Activated gamma-delta T cell (primary cell): ENCODE measurements around the gene RYR2.

ENCODE experiments used
- DNase-seq: peaks from one replicate; lab custom pipeline; 2025; lab: John Stamatoyannopoulos, UW

RYR2 gene

DNA sequence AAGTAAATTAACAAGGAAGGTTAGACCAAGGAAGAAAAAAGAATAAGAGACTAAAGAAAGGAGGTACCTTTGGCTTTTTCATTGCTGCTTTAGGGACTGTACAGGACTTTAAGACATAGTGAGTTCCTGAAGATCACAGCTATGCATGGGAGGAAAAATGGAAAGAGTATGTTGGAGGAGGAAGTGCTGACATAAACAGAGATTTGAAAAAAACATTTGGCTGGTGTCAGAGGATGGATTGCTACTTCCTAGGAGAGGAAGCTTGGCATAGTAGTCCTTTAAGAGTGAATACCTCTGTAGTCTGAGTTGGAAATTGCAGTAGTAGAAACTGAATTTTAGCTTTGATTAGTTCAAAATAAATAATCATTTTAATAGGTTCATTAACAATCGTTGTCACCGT is 398.4 kb downstream of the RYR2 start:
- no peak for DNase-seq

DNA sequence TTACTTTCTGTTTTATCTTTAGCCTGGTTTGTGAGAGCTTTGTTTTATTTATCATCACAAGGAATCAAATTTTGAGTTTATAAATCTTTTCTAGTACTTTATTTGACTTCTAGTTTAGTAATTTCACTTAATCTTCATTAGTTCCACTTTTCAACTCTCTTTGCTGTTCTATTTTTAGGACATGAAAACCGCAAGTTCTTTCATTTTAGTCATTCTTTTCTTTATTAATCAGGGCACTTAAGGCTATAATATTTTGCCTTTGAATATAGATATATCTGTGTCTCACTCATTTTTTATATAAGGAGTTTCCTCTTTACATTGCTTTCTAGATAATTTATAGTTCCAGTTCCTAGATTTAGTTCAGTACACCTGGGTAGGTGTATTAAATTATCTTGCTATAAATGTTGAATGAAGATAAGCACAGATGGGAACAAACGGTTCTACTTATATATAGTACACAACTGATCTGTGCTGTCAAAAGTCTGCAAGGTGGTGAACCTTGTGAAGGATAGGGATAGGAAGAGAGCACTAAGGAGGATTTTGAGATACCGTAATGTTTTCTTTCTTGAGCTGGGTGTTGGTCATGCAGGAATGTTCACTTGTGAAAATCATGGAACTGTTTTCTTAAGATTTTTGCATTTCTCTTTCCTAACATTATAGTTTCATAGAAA is 402.3 kb downstream of the RYR2 start:
- no peak for DNase-seq

DNA sequence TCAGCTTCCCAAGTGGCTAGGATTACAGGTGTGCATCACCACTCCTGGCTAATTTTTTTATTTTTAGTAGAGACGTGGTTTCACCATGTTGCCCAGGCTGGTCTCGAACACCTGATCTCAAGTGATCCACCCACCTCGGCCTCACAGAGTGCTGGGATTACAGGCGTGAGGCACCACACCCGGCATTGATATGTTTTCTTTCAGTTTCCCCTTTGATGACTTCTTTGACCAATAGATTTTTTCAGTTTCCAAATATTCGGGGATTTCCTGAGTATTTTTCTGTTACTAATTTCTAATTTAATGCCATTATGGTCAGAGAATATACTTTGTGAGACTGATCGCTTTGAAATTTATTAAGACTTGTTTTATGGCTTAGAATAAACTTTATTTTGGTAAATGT is 406.1 kb downstream of the RYR2 start:
- DNase-seq, result no peak

DNA sequence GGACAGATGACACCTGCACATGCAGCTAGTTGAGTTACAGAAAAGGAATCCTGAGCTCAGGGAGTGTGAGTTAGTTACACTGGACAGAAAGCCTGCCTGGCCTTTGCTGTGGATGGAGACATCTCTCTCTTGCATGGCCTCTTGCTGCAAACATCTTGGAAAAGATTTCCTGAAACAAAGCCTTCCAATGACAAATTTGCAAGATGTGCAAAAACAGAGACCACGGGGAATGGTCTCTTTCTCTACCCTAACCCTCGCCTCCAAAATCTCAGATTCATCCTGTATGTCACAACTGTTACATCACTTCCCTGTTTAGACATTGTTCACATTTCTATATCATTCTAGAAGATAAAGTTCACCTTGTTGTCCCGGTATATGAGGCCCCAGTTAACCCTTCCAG is 415.6 kb downstream of the RYR2 start:
- no peak for DNase-seq

DNA sequence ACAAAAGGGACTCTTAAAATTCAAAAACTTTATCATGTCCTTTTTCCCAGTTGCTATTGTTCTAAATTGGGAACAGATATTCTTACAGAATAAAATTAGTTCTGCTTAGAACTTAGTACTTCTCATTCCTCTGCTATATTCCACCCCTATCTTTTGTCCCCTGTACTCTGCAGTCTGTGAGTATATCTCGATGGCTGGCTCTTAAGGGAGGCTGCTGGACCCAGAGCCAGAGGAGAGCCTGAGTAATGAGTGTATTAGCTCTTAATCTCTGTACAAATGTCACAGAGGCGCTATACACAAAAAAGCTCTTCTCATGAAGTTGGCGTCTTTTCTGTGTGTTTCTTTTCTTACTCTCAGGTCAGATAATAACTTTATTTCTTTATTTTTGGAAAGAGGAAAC is 425.3 kb downstream of the RYR2 start:
- no peak for DNase-seq

DNA sequence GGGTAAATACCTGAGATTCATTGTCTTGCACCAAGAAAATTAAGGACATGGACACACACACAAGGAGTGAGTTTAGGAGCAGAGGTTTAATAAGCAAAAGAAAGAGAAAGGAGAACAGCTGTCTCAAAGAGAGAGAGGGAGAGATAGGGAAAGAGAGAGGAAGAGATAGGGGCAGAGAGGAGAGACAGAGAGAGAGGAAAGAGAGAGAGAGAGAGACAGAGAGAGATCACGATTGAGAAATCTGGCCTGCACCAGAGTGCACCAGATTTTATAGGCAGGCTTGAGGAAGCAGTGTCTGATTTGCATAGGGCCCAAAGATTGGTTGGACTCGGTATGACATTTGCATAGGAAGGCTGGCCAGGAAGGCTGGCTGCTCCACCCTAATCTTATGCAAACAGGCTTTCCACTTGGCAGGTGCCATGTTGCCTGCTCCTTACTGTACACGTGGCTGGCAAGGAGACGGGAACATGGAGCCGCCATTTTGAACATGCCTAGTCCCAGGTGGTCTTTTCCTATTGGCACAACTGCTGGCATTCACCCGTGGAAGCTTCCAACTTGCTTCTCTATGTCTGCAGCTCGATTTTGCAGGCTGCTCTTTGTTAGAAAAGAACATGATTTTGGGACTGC is 428.8 kb downstream of the RYR2 start:
- no peak for DNase-seq

DNA sequence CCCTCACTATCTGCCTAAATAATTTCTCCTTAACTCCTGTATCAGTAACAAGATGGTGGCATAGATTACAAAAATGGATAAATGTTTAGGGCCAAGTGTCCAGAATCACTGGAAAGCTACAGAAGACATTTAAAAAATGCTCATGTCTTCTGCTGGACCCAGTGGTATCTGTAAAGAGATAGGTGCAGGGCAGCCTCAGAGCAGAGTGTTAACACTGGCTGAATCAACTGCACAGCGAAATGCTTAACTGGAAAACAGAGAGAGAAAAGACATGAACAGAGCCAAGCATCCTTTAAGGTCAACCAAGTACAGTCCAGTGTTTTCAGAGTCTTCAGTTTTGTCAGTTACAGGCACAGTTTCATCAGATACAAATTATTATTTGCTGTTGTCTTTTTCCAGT is 429.4 kb downstream of the RYR2 start:
- no peak for DNase-seq

DNA sequence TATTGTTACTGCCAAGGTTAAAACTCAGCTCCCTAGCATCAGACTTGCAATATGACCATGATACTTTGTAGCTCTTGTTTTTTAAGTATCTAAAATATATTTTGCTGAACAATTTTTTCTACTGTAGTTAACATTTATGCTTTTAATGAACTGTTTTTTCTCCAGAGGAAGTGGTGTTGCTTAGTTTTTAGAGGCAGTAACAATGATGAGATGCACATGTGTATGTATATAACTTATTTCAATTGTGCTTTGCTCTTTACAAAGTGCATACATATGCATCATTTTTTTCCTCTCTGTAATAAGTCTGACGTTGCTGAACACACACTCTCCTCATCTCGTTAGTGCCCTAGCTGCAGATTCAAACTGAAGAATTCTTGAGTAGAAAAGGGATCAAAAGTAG is 430.0 kb downstream of the RYR2 start:
- DNase-seq, result no peak

DNA sequence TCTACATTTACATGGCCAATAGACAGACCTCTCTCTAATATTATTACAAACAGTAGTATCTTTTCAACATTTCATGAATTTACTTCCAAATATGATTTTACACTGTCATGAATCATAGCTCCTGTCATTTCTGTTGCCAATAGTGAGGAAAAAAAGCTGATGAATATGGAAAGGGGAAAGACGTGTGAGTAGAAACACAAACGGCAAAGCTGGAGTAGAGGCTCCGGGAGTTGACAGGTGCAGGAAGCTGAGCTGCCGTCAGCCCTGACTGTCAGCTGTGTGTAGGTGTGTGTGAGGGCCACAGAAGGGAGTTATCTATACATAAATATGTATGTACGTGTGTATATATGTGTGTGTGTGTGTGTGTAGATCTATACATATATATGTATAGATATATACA is 431.9 kb downstream of the RYR2 start:
- DNase-seq, result no peak

DNA sequence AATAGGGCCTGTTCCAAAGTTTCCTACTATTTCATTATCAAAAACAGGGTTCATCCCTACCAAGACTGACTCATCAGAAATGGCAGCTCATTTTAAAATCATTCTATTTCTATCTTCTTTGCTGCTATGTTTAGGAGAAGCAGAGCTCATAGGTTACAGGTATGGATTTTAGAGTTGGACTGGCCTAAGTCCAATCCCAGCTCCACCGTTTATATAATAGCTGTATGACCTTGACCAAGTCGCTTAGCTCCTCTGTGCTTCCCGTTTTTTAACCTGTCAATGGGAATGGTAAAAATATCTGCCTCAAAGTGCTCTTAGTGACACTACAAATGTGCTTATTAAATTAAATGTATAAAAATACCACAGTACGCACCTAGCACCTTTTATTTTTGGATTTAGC is 436.1 kb downstream of the RYR2 start:
- no peak for DNase-seq

DNA sequence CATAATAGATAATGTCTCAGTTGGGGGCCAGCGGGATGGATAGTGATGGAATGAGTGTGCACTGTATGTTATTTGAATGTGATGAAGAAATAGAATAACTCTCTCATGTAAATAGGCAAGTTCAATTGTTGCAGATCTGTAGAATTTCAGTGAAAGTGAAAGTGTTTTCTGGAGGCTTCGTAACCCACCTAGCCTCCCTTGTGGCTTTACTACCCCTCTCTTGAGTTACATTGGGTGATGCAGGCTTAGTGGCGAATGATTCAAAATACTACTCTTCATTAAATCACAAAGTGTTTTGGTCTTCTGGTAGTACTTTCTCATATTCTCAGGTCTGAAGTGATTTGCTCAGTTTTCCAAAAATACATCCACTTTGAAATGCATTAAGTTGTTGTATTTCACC is 436.9 kb downstream of the RYR2 start:
- no peak for DNase-seq

DNA sequence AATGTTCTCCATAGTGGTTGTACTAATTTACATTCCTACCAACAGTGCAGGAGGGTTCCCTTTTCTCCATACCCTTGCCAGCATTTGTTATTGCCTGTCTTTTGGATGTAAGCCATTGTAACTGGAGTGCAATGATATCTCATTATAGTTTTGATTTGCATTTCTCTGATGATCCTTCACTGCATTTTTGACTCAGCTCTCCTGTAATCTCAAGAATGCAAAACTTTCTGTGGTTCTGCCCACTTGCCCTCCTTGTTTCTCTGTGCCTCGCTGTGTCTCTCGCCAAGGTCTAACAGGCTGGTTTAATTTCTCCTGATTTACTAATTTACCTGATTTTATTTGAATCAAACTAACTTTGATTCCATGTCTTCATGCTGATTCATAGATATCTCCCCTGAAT is 440.8 kb downstream of the RYR2 start:
- no peak for DNase-seq

DNA sequence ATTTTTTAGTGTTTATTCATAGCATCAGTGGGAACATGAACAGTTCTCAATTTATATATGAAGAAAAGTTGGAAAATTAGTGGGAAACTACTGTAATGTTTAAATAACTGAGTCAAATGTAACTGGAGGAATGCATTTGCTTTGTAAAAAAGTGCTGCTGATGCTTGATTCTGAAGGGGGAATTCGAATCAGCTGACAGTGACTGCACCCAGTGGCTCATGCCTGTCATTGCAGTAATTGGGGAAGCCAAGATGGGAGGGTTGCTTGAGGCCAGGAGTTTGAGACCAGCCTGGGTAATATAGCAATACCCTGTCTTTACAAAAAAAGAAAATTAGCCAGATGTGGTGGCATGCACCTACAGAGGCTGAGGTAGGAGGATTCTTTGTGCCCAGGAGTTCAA is 450.4 kb downstream of the RYR2 start:
- DNase-seq, result no peak

DNA sequence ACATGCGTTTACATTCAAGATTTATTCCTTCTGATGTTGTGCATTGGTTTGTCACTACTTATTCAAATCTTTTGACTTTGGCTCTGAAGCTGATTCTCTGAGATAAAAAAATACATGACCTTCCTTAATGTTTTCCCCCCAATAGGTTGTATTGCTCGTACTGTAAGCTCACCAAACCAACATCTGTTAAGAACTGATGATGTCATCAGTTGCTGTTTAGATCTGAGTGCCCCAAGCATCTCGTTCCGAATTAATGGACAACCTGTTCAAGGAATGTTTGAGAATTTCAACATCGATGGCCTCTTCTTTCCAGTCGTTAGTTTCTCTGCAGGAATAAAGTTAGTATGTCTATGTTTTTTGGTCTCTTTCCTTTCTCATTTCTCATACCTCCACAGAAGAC is 458.6 kb downstream of the RYR2 start:
- no peak for DNase-seq

DNA sequence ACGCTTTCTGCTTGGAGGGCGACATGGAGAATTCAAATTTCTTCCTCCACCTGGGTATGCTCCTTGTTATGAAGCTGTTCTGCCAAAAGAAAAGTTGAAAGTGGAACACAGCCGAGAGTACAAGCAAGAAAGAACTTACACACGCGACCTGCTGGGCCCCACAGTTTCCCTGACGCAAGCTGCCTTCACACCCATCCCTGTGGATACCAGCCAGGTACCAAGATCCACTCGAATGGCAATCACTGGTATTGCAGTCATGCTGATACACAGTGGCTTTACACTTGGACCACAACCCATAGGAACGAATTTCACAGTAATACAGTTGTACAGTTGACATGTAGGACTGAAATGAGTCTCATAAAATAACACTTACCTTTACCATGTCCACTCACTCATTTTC is 461.3 kb downstream of the RYR2 start:
- DNase-seq, result no peak

DNA sequence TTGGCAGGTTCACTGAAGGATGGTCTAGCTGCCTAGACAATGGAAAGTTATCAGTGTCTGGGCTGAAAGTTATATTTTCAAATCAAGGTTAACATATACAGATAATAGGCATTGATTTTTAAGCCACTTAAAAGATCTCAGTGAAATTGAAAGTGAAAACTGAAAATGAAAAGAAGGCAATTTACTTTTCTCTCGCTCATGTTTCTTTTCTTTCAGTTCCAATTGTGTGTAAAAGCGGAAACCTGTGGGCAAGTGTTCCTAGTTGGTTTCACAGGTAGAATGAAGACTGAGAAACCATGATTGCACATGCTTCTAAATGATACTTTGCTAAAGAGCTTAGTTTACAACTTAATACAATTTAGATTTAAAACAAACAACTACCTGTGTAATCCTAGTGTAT is 465.0 kb downstream of the RYR2 start:
- DNase-seq, result no peak

DNA sequence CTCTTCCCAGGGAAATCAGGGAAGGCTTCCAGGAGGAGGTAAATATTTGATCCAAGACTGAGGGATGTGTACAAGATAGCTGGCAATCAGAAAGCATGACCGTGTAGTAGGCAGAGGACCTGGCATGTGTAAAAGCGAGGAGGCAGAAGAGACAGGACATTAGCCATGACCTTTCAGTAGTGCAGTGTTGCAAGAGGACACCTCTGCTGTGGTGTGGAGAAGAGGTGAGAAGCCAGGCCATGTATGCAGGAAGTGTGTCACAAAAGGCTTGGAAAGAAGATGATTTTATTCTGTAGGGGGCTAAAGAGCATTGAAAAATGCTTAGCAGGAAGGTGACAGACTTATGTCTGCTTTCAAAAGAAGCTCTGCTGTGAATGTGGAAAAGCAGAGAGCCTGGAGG is 467.8 kb downstream of the RYR2 start:
- DNase-seq, result no peak

DNA sequence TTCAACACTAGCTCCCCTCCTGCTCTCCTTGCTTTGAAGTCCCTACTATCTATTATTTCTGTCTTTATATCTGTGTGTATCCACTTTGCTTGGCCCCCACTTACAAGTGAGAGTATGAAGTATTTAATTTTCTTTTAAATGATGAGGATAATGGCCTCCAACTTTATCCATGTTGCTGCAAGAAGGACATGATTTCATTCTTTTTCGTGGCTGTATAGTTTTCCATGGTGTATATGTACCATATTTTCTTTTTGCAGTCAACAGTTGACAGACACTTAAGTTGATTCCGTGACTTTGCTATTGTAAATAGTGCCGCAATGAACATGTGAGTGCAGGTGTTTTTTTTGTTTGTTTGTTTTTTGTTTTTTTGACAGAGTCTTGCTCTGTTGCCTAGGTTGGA is 483.1 kb downstream of the RYR2 start:
- no peak for DNase-seq

DNA sequence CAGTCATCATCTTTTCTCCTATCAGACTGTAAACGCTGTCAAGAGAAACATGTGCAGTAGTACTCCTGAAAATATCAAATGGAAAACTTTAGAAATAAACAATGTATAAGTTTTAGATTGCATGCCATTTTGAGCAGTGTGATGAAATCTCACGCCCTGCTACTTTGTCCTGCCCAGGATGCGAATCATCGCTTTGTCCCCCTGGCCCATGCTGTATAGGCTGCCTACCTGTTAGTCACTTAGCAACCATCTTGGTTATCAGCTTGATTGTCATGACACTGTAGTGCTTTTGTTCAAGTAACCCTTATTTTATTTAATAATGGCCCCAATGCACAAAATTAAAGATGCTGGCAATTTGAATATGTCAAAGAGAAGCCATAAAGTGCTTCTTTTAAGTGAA is 485.8 kb downstream of the RYR2 start:
- no peak for DNase-seq

DNA sequence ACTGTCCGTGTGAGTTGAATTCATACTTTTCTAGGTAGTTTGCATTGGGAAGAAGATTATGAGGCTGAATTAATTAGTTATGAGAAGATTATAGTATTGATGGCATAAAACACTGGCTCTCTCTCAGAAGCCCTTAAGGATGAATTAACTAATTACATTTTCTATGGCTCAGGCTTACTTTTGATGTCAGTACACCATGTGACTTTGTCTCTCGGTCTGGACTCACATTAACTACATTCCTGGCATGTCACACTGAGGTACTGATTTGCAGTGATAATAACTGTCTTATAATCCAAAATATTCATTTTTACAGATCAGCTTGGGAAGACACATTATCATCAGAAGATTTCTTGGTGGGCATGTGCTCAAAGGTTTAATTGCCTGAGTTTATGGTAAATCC is 486.6 kb downstream of the RYR2 start:
- DNase-seq, result no peak

DNA sequence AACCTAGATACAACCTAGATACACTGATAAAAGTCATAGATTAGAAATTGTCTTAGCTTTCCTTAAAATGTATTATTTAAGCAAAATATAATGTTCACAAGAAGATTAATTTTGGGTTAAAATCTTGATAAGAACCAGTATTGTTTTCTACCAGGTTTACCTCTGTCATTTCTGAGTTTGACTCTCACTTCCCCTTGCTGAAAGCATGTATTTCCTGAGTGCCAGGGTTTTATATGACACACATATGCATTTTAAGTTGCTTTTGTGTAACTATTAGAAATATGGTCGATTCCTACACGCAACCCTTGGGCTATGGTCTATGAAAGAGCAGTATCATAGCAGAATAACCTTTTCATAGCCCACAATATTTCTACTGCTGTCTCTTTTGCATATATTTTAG is 497.1 kb downstream of the RYR2 start:
- DNase-seq, result no peak

DNA sequence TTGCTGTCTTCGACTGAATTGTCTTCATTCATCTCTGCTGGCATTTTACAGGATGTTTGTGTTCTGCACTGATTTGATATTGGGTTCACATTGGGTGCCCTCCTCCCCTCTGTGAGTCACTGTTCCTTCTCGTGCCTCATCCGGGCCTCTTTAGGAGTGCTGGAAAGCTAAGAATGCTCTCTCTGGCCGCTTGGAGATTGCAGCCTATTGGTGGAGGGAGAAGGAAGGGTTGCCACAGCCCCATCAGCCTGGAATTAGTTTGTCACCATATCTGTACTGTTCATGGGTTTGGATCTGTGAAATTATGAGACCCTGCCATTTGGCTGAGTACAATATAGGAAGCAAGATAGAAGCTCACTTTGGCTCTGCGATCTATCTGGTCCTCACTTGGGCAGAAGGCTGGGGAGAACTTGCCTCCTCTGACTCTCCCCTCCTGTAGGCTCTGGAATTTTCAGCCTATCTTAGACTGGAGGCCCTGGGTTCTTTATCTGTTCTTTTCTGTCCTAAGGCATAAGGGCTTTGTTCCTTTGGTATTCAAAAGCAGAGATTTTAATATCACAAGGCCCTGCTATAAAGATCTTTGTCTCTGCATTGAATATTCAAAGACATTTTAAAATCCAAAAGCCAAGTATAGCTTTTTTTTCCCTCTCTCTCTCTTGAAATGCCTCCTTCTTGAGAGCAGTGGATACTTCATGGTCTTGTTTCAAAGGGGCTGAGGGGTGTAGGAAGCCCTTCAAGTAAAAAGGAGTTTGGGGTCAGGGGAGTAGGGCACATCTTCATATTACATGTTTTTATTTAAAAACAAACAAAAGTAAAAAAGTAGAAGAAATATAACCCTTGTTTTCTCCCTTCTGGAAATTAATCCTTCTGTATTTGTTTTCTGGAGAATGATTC is 500.8 kb downstream of the RYR2 start:
- DNase-seq, result no peak

DNA sequence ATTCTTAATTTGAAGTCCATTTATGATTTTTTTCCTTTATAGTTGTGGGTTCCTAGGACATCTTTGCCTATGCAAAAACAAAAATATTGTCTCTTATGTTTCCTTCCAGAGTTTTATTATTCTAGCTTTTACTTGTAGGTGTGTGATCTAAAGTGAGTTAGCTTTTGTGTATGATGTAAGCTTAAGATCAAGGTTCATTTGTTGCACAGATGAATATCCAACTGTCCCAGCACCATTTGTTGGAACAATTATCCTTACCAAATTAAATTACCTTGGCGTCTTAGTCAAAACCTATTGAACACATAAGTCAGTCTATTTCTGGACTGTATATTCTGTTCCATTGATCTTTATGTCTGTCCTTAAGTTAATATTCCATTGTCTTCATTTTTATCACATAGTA is 511.1 kb downstream of the RYR2 start:
- no peak for DNase-seq
